Heart right ventricle (tissue), 16 donors: ENCODE measurements around the gene ACSF3. TPM values are rescaled to one million over a fixed set of nuclear protein-coding genes. Genes with fewer than 3 reads are reported as not detected.

Source experiments
- ATAC-seq, 8 donors: fragments of 200-7000 bp; cut with Tn5 transposase; one replicate each; pipeline ENCODE4 v1.9.1; 2020; ENCODE audit warnings: mild to moderate bottlenecking in 8 of 8, moderate library complexity in 8 of 8, moderate number of reproducible peaks in 1 of 8
- DNase-seq, 2 donors: peaks; one replicate each; pipeline ENCODE4 v3.0.0-alpha.2; 2020
- H3K27ac ChIP-seq, 10 donors: fragments of 200-600 bp; sonication (generic) in 2 of 10; one replicate each; pipeline versions ENCODE4 v1.5.0 to v1.8.0; 2020 to 2022; ENCODE audit warnings: mild to moderate bottlenecking in 3 of 10
- H3K27me3 ChIP-seq, 7 donors: fragments of 200-600 bp; one replicate each; pipeline ENCODE4 v1.8.0; 2021 to 2022; ENCODE audit warnings: mild to moderate bottlenecking in 2 of 7
- H3K36me3 ChIP-seq, 9 donors: fragments of 200-600 bp; sonication (generic) in 1 of 9; one replicate each; pipeline versions ENCODE4 v1.5.0 to v1.8.0; 2020 to 2022; ENCODE audit warnings: mild to moderate bottlenecking in 2 of 9
- H3K4me1 ChIP-seq, 9 donors: fragments of 200-600 bp; sonication (generic) in 1 of 9; one replicate each; pipeline versions ENCODE4 v1.5.0 to v1.8.0; 2020 to 2022; ENCODE audit warnings: mild to moderate bottlenecking in 4 of 9
- H3K4me3 ChIP-seq, 10 donors: fragments of 200-600 bp; sonication (generic) in 2 of 10; one replicate each; pipeline versions ENCODE4 v1.5.0 to v1.8.0; 2020 to 2022; ENCODE audit warnings: mild to moderate bottlenecking in 7 of 10, moderate library complexity in 2 of 10
- H3K9me3 ChIP-seq, 11 donors: fragments of 200-600 bp in 10 of 11; sonication (generic) in 2 of 11; one replicate each; pipeline versions ENCODE4 v1.5.0 to v1.8.0; 2013 to 2022; ENCODE audit warnings: mild to moderate bottlenecking in 2 of 11, control low read depth in 1 of 11, moderate library complexity in 1 of 11
- CTCF ChIP-seq, 9 donors: fragments of 200-600 bp; sonication (generic) in 2 of 9; IDR thresholded peaks; one replicate each; pipeline versions ENCODE4 v1.5.0 to v1.8.0; 2021 to 2022; ENCODE audit warnings: antibody characterized with exemption in 9 of 9, mild to moderate bottlenecking in 5 of 9, moderate library complexity in 1 of 9
- whole genome bisulfite sequencing, 2 donors: extraction: QIAGEN DNeasy Blood & Tissue Kit; methylation state at CpG; one replicate each; pipeline ENCODE4 v1.1.7; 2013; ENCODE audit warnings: inconsistent platforms in 1 of 2; 5-methylcytosine and 5-hydroxymethylcytosine counted together
- intact Hi-C, 10 donors: fragments of 100-400 bp; cut with DNase I; formaldehyde crosslinking; loops; one replicate each; pipeline versions ENCODE4 v1.11.1 to v1.14.2; 2022
- polyA plus RNA-seq, 2 donors: library from polyadenylated mRNA; stranded (reverse); fragments of 200-250 nt; gene quantifications; one replicate each; pipeline ENCODE4 v1.2.3, GENCODE V29; 2013
- total RNA-seq, 10 donors: library from RNA; stranded (reverse); fragmentation: NEBNext Ultra II Directional in 3 of 10; extraction: Animal tissue kit (Norgen Biotek cat#: 25700) in 3 of 10; gene quantifications; one replicate each; pipeline versions ENCODE4 v1.2.1 to v1.2.4, GENCODE V29; 2021 to 2023
- donor health status: Arrhythmogenic right ventricular cardiomyopathy.
- donor health status: ischemic (EF 13 %, LVEDD 7.1; RV severe dilation, severe dysfunction).
- donor health status: healthy with polysubstance abuse.
- donor health status: DM: no; HTN: yes; CAD: no.
- donor health status: DM: no; HTN: no; CAD: no.
- donor health status: ischemic (EF 25% LVEDD 6.9; RV normal size, moderate dysfunction).
- donor health status: ischemic (EF 25% LVEDD 5.7; RV mildly dilated, moderate dysfunction).
- donor health status: healthy.
- donor health status: DM: yes; HTN: yes; CAD: no.
- donor health status: Ischemic cardiomyopathy.
- donor health status: ischemic (EF 35%, LVEDD 5.7; RV mildly dilated, moderate dysfunction).
- donor health status: nonischemic (EF 11% LVEDD 7.7; RV severe dilation, severe dysfunction).
- donor health status: DM: yes; HTN: yes; CAD: no.
- donor health status: PGD.
- donor health status: ischemic (EF 29% LVEDD 5.4; RV normal size, mild dysfunction).
- donor health status: nonischemic (EF 23%, LVEDD 6.1; RV moderate dilation, normal function).

ACSF3 gene
- total and polyA plus RNA-seq, 12 donors: 11.0 to 36.9 (median 17.8) TPM

GRCh38 chr16:89175280-89176146 lies 81.9 kb downstream of the ACSF3 start:
- intact Hi-C loops: loop anchor here in 1 of 10 donors (10.0 kb wide), 1 partner anchor 361 kb away; the partner anchor contains the start of gene APRT
- Histone ChIP-seq H3K4me1 (peaks cover 0 to 14% (median 8%) of the 10 kb centered on the region in 9 donors), H3K27ac (no peak overlapping the region), H3K4me3 (no peak overlapping the region), H3K9me3 (no peaks in the 10 kb centered on the region), H3K36me3 (no peaks in the 10 kb centered on the region), H3K27me3 (peaks cover 7 to 68% (median 52%) of the 10 kb centered on the region in 7 donors)
- no peak for ATAC-seq
- 57 to 63% methylated on average over 20 of the region's 20 CpGs for WGBS, 2 donors
- TF ChIP-seq CTCF (IDR thresholded peaks at IDR 0.05): no peak
- DNase-seq: no peak

GRCh38 chr16:89176147-89176690 lies 82.6 kb downstream of the ACSF3 start:
- WGBS, 2 donors: 81 to 83% methylated on average over 27 of the region's 27 CpGs
- ATAC-seq (no peak), DNase-seq (no peak)
- Histone ChIP-seq H3K27me3 (peaks cover 7 to 68% (median 51%) of the 10 kb centered on the region in 7 donors), H3K36me3 (no peaks in the 10 kb centered on the region), H3K4me3 (no peak overlapping the region), H3K27ac (no peak overlapping the region), H3K4me1 (peaks cover 0 to 7% (median under 1%) of the 10 kb centered on the region in 9 donors), H3K9me3 (no peaks in the 10 kb centered on the region)
- TF ChIP-seq CTCF (IDR thresholded peaks at IDR 0.05): no peak
- intact Hi-C loops: loop anchor here in 1 of 10 donors (10.0 kb wide), 1 partner anchor 361 kb away; the partner anchor contains the start of gene APRT

GRCh38 chr16:89176717-89177116 lies 83.1 kb downstream of the ACSF3 start:
- Histone ChIP-seq H3K27me3 (peaks cover 7 to 69% (median 49%) of the 10 kb centered on the region in 7 donors), H3K9me3 (no peaks in the 10 kb centered on the region), H3K4me3 (no peak overlapping the region), H3K4me1 (peaks cover 0 to 2% (median 0%) of the 10 kb centered on the region in 9 donors), H3K27ac (no peak overlapping the region), H3K36me3 (no peaks in the 10 kb centered on the region)
- WGBS, 2 donors: 84 to 89% methylated on average over 9 of the region's 9 CpGs
- TF ChIP-seq CTCF (IDR thresholded peaks at IDR 0.05): no peak
- intact Hi-C loops: loop anchor here in 1 of 10 donors (10.0 kb wide), 1 partner anchor 362 kb away; the partner anchor contains the start of gene APRT
- no peak for ATAC-seq
- no peak for DNase-seq

- intact Hi-C loops: loop anchor here in 1 of 10 donors (10.0 kb wide), 1 partner anchor 363 kb away; the partner anchor contains the start of gene APRT
- Histone ChIP-seq H3K27me3 (peaks cover 7 to 62% (median 42%) of the 10 kb centered on the region in 7 donors), H3K9me3 (no peaks in the 10 kb centered on the region), H3K27ac (no peak overlapping the region), H3K36me3 (no peaks in the 10 kb centered on the region), H3K4me3 (no peak overlapping the region), H3K4me1 (no peaks in the 10 kb centered on the region)
- 74 to 75% methylated on average over 12 of the region's 12 CpGs for WGBS, 2 donors
- TF ChIP-seq CTCF (IDR thresholded peaks at IDR 0.05): no peak
- no peak for ATAC-seq
- no peak for DNase-seq
Measured at GRCh38 chr16:89177501-89177900, 83.8 kb downstream of the ACSF3 start.
